Endothelial cell (in vitro differentiated cells): ENCODE data around the gene IRX2. TPM values are rescaled to one million over a fixed set of nuclear protein-coding genes. Genes with fewer than 3 reads are reported as not detected.

Experiments used
- DNase-seq: peaks from one replicate; pipeline ENCODE4 v3.0.0; 2021; ENCODE audit warnings: low spot score
- H3K27ac Mint-ChIP-seq: one replicate; pipeline ENCODE4 v1.8.0; 2021; ENCODE audit warnings: mixed read lengths, inconsistent platforms; ENCODE audit not compliant: unreplicated experiment
- H3K27me3 Mint-ChIP-seq: one replicate; pipeline ENCODE4 v1.8.0; 2021; ENCODE audit warnings: mild to moderate bottlenecking, moderate library complexity, mixed read lengths, inconsistent platforms; ENCODE audit not compliant: unreplicated experiment
- H3K36me3 Mint-ChIP-seq: one replicate; pipeline ENCODE4 v1.8.0; 2021; ENCODE audit warnings: mild to moderate bottlenecking, low read depth, mixed read lengths, inconsistent platforms; ENCODE audit not compliant: unreplicated experiment
- H3K4me1 Mint-ChIP-seq: one replicate; pipeline ENCODE4 v1.8.0; 2021; ENCODE audit warnings: mild to moderate bottlenecking, mixed read lengths, inconsistent platforms; ENCODE audit not compliant: unreplicated experiment
- H3K4me3 Mint-ChIP-seq: one replicate; pipeline ENCODE4 v1.8.0; 2021; ENCODE audit warnings: mild to moderate bottlenecking, mixed read lengths, inconsistent platforms; ENCODE audit not compliant: unreplicated experiment
- H3K9me3 Mint-ChIP-seq: one replicate; pipeline ENCODE4 v1.8.0; 2021; ENCODE audit warnings: mixed read lengths, inconsistent platforms; ENCODE audit not compliant: unreplicated experiment
- CTCF ChIP-seq: fragments of 200-600 bp; sonication (generic); IDR thresholded peaks from one replicate; pipeline ENCODE4 v1.5.0; 2021; ENCODE audit warnings: antibody characterized with exemption; ENCODE audit not compliant: unreplicated experiment
- total RNA-seq: library from RNA; stranded (reverse); fragmentation: NEBNext Ultra II Directional; extraction: Animal tissue kit (Norgen Biotek cat#: 25700); gene quantifications from one replicate; pipeline ENCODE4 v1.2.1, GENCODE V29; 2021; ENCODE audit not compliant: unreplicated experiment

IRX2 gene
- total RNA-seq, 1 donor from 2014 or later: 0.72 TPM

DNA sequence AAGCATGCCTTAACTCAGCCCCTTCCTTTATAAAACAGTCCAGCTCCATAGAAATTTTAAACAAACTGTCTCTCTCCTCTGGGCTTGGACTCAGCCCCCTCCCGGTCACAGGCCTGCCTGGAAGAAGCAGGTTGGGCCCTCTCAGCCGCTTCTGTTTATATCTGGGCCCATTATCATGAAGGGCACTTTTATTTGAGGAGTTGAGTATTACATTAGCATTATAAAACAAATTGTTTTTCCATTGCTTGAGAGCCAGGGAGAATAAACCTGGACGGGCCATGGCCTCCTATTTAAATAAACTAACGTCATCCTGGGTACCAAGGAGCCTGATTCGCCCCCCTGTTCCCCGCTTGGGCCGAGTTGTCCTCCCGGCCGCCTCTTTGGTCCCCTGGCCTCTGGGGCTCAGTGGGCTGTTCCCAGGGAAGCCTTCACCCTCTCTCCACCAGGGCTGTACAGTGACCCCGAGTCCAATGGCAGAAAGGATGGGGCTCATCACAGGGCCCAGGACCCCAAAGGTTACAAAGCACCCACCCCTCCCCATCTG lies 13.2 kb downstream of the IRX2 start:
- Mint-ChIP-seq H3K27ac (no peak overlapping the region), H3K4me3 (no peak overlapping the region), H3K27me3 (peaks cover 6% of the 10 kb centered on the region), H3K4me1 (no peaks in the 10 kb centered on the region), H3K9me3 (no peaks in the 10 kb centered on the region), H3K36me3 (no peaks in the 10 kb centered on the region)
- DNase-seq: no peak
- no peak for TF ChIP-seq CTCF

DNA sequence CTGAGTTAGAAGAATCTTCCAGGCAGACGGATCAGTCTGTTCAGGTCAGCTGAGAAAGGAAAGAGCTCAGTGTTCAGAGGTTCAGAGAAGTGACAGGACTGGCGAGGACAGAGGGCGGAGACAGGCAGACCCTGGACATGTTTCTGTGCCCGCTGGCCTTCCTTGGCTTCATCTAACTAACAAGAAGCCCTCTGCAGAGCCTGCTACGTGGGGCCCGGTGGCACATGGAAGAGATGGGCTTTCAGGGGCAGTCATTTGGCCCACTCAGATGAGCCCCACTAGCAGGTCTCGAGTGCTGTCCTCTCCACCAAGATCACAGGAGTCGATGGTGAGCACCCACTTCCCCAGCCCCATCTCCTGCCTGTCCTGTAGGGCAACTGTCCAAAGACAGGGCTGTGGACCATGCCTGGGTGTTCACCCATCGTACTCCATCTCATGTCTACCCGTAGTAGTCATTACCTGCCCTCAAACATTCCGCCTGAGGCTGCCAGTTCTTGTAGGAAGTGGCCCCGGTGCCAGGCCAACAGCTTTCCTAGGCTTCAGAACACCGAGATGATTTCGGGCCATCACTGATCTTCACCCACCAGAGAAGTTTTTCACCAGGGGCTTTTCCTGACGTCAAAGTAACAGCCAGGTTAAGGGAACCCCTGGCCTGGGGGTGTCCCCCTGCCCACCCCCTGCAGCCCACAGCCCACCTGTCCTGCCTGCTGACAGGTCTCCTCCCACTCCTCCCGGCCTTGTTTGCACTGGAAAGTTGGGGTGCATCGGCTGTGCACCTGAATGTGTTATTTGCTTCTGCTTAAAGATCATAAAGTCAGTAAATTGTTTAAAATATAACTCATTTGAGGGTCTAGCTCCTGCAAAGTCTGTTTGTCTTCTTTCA lies 14.0 kb downstream of the IRX2 start:
- TF ChIP-seq CTCF: no peak
- no peaks in the 10 kb centered on the region for H3K9me3 Mint-ChIP-seq
- H3K4me3 Mint-ChIP-seq: no peak overlapping the region
- H3K36me3 Mint-ChIP-seq: peaks cover 2% of the 10 kb centered on the region
- no peaks in the 10 kb centered on the region for H3K4me1 Mint-ChIP-seq
- no peak overlapping the region for H3K27ac Mint-ChIP-seq
- no peak for DNase-seq
- H3K27me3 Mint-ChIP-seq: peaks cover 6% of the 10 kb centered on the region

DNA sequence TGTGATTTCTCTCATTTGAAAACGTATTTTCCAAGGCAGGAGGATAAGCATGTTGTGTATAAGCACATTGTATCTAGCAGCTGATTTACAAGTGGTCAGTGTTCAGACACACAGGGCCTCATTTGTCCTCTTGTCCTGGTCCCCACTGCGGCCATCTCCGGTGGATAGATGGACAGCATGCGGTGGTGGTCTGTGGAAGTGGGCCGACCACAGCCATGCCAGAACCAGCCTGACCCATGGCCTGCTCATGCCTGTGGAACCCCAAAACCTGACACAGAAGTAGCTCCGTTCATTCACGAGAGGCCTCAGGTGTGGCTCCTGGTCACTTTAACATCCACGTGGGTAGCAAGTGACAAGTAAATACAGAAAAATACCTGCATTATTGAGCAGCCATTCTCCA lies 14.6 kb downstream of the IRX2 start:
- H3K27me3 Mint-ChIP-seq: peaks cover 6% of the 10 kb centered on the region
- H3K9me3 Mint-ChIP-seq: no peaks in the 10 kb centered on the region
- H3K27ac Mint-ChIP-seq: no peak overlapping the region
- peaks cover 5% of the 10 kb centered on the region for H3K36me3 Mint-ChIP-seq
- no peak for TF ChIP-seq CTCF
- H3K4me3 Mint-ChIP-seq: no peak overlapping the region
- DNase-seq: no peak
- no peaks in the 10 kb centered on the region for H3K4me1 Mint-ChIP-seq

DNA sequence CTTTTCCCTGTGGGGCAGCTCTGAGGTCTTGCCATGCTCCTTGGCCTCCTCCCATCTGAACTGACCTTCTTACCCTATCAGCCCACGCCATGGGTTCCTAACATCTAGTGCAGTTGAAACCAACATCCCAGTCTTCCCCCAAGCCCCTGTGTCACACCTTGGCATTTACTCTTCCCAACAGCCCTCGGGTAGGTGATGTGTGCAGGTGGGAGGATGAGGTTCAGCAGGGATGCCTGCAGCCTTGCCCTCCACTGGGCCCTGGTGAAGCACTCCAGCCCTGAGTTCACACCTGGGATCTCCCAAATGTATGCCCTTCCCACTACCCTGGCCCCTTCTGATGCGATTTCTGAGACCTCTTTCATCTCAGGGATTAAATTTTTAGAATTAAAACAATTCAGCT lies 15.5 kb downstream of the IRX2 start:
- Mint-ChIP-seq H3K36me3 (peaks cover 5% of the 10 kb centered on the region), H3K27me3 (peaks cover 6% of the 10 kb centered on the region), H3K4me1 (no peaks in the 10 kb centered on the region), H3K9me3 (no peaks in the 10 kb centered on the region), H3K27ac (no peak overlapping the region), H3K4me3 (no peak overlapping the region)
- DNase-seq: no peak
- TF ChIP-seq CTCF: no peak

DNA sequence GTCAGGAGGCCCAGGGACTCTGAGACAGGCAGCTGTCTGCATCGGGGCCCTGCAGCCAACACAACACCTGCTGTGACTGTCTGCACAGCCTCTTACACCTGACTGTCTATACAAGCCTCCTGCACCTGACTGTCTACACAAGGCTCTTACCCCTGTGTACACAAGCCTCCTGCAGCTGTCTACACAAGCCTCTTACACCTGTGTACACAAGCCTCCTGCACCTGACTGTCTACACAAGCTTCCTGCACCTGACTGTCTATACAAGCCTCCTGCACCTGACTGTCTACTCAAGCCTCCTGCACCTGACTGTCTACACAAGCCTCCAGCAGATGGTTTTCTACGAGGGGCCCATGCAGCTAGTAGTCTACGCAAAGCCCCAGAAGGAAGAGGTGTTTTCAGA lies 18.6 kb downstream of the IRX2 start:
- H3K4me3 Mint-ChIP-seq: no peak overlapping the region
- no peak for TF ChIP-seq CTCF
- H3K36me3 Mint-ChIP-seq: peaks cover 5% of the 10 kb centered on the region
- no peak for DNase-seq
- H3K27me3 Mint-ChIP-seq: peaks cover 4% of the 10 kb centered on the region
- H3K9me3 Mint-ChIP-seq: no peaks in the 10 kb centered on the region
- no peaks in the 10 kb centered on the region for H3K4me1 Mint-ChIP-seq
- H3K27ac Mint-ChIP-seq: no peak overlapping the region
